Measurements from ENCODE around the gene MSRB3. TPM values are rescaled to one million over a fixed set of nuclear protein-coding genes. Genes with fewer than 3 reads are reported as not detected.

The MSRB3 gene
- total and polyA plus RNA-seq, 2 donors: 1.1 to 9.7 TPM

DNA sequence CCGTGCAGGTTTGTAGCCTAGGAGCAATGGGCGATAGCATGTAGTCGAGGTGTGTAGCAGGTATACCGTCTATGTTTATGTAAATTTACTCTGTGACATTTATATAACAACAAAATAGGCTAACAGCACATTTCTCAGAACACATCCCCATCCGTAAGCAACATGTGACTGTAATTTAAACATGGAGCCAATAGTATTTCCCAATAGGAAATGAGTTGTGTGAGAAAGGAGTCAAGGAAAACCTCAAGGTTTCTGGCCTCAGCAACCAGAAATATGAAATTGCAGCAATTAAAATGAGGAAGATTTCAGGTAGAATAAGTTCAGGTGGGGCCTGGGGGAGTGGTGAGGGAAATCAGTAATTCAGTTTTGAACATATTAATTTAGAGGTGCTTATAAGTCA is 136.0 kb downstream of the MSRB3 start:
- WGBS: 97% methylated on average over 5 of the region's 5 CpGs
- no peaks in the 10 kb centered on the region for H3K36me3 ChIP-seq (ENCODE audit: control insufficient read depth in 2 of 2, insufficient read depth in 2 of 2, low read length in 1 of 2)
- peaks cover 0 to under 1% of the 10 kb centered on the region in 2 donors for H3K9me3 ChIP-seq (ENCODE audit: control insufficient read depth in 2 of 2, insufficient read depth in 1 of 2, low read length in 1 of 2)
- H3K4me1 ChIP-seq (ENCODE audit: control insufficient read depth in 2 of 2, insufficient read depth in 2 of 2, low read length in 2 of 2): no peaks in the 10 kb centered on the region
- no peak for DNase-seq (ENCODE audit: low read depth in 6 of 9, low spot score in 9 of 9)
- H3K27ac ChIP-seq (ENCODE audit: low read depth in 1 of 2, low read length in 1 of 2): no peak overlapping the region
- no peak overlapping the region for H3K4me3 ChIP-seq (ENCODE audit: low read length in 2 of 2)
- H3K27me3 ChIP-seq (ENCODE audit: control insufficient read depth in 2 of 2, insufficient read depth in 1 of 2, low read length in 1 of 2): no peaks in the 10 kb centered on the region

DNA sequence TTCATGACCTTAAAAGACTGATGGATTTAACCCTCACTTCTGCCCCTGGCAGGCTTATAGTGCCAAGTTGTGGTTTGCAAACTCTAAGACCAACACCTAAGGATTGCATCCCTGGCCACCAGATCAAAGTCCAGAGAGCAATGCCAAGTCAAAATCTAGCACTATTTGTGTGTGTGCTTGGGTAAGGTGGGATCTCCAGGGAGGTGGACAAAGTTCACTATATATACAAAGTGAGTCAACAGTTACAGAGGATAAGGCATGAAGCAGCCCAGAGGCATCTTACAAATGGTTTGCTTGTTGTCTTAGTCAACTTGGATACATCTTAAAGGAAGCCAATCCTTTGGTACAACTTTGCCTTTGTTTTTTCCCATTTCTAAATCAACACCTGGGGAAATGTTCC is 137.3 kb downstream of the MSRB3 start:
- H3K4me3 ChIP-seq (ENCODE audit: low read length in 2 of 2): no peak overlapping the region
- H3K4me1 ChIP-seq (ENCODE audit: control insufficient read depth in 2 of 2, insufficient read depth in 2 of 2, low read length in 2 of 2): no peaks in the 10 kb centered on the region
- no peaks in the 10 kb centered on the region for H3K36me3 ChIP-seq (ENCODE audit: control insufficient read depth in 2 of 2, insufficient read depth in 2 of 2, low read length in 1 of 2)
- H3K27ac ChIP-seq (ENCODE audit: low read depth in 1 of 2, low read length in 1 of 2): no peak overlapping the region
- no peaks in the 10 kb centered on the region for H3K27me3 ChIP-seq (ENCODE audit: control insufficient read depth in 2 of 2, insufficient read depth in 1 of 2, low read length in 1 of 2)
- peaks cover 0 to 3% of the 10 kb centered on the region in 2 donors for H3K9me3 ChIP-seq (ENCODE audit: control insufficient read depth in 2 of 2, insufficient read depth in 1 of 2, low read length in 1 of 2)
- DNase-seq (ENCODE audit: low read depth in 6 of 9, low spot score in 9 of 9): no peak

- WGBS: 95% methylated on average over 12 of the region's 12 CpGs
Observed at GRCh38 chr12:65419284-65420072, 141.0 kb downstream of the MSRB3 start.

GRCh38 chr12:65420941-65421340 is 142.5 kb downstream of the MSRB3 start:
- Histone ChIP-seq H3K4me1 (ENCODE audit: control insufficient read depth in 2 of 2, insufficient read depth in 2 of 2, low read length in 2 of 2) (no peaks in the 10 kb centered on the region), H3K27me3 (ENCODE audit: control insufficient read depth in 2 of 2, insufficient read depth in 1 of 2, low read length in 1 of 2) (no peaks in the 10 kb centered on the region), H3K36me3 (ENCODE audit: control insufficient read depth in 2 of 2, insufficient read depth in 2 of 2, low read length in 1 of 2) (no peaks in the 10 kb centered on the region), H3K9me3 (ENCODE audit: control insufficient read depth in 2 of 2, insufficient read depth in 1 of 2, low read length in 1 of 2) (peaks cover 0 to 3% of the 10 kb centered on the region in 2 donors), H3K4me3 (ENCODE audit: low read length in 2 of 2) (no peak overlapping the region), H3K27ac (ENCODE audit: low read depth in 1 of 2, low read length in 1 of 2) (no peak overlapping the region)
- no peak for DNase-seq (ENCODE audit: low read depth in 6 of 9, low spot score in 9 of 9)

More at GRCh38 chr12:65419284-65420072, 141.0 kb downstream of the MSRB3 start:
- Histone ChIP-seq H3K36me3 (ENCODE audit: control insufficient read depth in 2 of 2, insufficient read depth in 2 of 2, low read length in 1 of 2) (no peaks in the 10 kb centered on the region), H3K4me3 (ENCODE audit: low read length in 2 of 2) (no peak overlapping the region), H3K9me3 (ENCODE audit: control insufficient read depth in 2 of 2, insufficient read depth in 1 of 2, low read length in 1 of 2) (peaks cover 0 to 3% of the 10 kb centered on the region in 2 donors), H3K27ac (ENCODE audit: low read depth in 1 of 2, low read length in 1 of 2) (no peak overlapping the region), H3K27me3 (ENCODE audit: control insufficient read depth in 2 of 2, insufficient read depth in 1 of 2, low read length in 1 of 2) (no peaks in the 10 kb centered on the region), H3K4me1 (ENCODE audit: control insufficient read depth in 2 of 2, insufficient read depth in 2 of 2, low read length in 2 of 2) (no peaks in the 10 kb centered on the region)
- no peak for DNase-seq (ENCODE audit: low read depth in 6 of 9, low spot score in 9 of 9)

- H3K27me3 ChIP-seq (ENCODE audit: control insufficient read depth in 2 of 2, insufficient read depth in 1 of 2, low read length in 1 of 2): no peaks in the 10 kb centered on the region
- no peaks in the 10 kb centered on the region for H3K36me3 ChIP-seq (ENCODE audit: control insufficient read depth in 2 of 2, insufficient read depth in 2 of 2, low read length in 1 of 2)
- 87% methylated on average over 1 of the region's 1 CpG for WGBS
- H3K9me3 ChIP-seq (ENCODE audit: control insufficient read depth in 2 of 2, insufficient read depth in 1 of 2, low read length in 1 of 2): no peaks in the 10 kb centered on the region
- no peaks in the 10 kb centered on the region for H3K4me1 ChIP-seq (ENCODE audit: control insufficient read depth in 2 of 2, insufficient read depth in 2 of 2, low read length in 2 of 2)
- no peak overlapping the region for H3K27ac ChIP-seq (ENCODE audit: low read depth in 1 of 2, low read length in 1 of 2)
- no peak overlapping the region for H3K4me3 ChIP-seq (ENCODE audit: low read length in 2 of 2)
- no peak for DNase-seq (ENCODE audit: low read depth in 6 of 9, low spot score in 9 of 9)
Observed at GRCh38 chr12:65427646-65428045, 149.2 kb downstream of the MSRB3 start.

DNA sequence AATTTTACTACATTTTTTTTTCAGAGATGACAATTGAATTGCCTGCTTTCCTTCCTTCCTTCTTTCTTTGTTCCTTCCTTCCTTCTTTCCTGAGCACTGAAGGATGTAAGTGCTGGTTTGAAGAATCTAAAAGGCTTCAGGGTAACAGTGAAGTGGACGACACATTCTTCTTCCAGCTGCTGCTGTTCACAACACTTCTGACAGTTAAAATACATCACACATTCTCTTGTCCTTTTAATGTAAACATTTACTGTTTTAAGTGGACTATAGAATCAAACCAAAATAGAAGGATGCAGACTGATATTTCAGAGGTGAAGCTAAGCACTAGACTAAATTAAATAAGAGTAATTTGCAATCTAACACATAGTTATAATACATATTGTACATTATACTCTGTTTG is 151.5 kb downstream of the MSRB3 start:
- Histone ChIP-seq H3K27ac (ENCODE audit: low read depth in 1 of 2, low read length in 1 of 2) (no peak overlapping the region), H3K4me3 (ENCODE audit: low read length in 2 of 2) (no peak overlapping the region), H3K36me3 (ENCODE audit: control insufficient read depth in 2 of 2, insufficient read depth in 2 of 2, low read length in 1 of 2) (no peaks in the 10 kb centered on the region), H3K4me1 (ENCODE audit: control insufficient read depth in 2 of 2, insufficient read depth in 2 of 2, low read length in 2 of 2) (no peaks in the 10 kb centered on the region), H3K9me3 (ENCODE audit: control insufficient read depth in 2 of 2, insufficient read depth in 1 of 2, low read length in 1 of 2) (no peaks in the 10 kb centered on the region), H3K27me3 (ENCODE audit: control insufficient read depth in 2 of 2, insufficient read depth in 1 of 2, low read length in 1 of 2) (no peaks in the 10 kb centered on the region)
- WGBS: 95% methylated on average over 1 of the region's 1 CpG
- DNase-seq (ENCODE audit: low read depth in 6 of 9, low spot score in 9 of 9): no peak

DNA sequence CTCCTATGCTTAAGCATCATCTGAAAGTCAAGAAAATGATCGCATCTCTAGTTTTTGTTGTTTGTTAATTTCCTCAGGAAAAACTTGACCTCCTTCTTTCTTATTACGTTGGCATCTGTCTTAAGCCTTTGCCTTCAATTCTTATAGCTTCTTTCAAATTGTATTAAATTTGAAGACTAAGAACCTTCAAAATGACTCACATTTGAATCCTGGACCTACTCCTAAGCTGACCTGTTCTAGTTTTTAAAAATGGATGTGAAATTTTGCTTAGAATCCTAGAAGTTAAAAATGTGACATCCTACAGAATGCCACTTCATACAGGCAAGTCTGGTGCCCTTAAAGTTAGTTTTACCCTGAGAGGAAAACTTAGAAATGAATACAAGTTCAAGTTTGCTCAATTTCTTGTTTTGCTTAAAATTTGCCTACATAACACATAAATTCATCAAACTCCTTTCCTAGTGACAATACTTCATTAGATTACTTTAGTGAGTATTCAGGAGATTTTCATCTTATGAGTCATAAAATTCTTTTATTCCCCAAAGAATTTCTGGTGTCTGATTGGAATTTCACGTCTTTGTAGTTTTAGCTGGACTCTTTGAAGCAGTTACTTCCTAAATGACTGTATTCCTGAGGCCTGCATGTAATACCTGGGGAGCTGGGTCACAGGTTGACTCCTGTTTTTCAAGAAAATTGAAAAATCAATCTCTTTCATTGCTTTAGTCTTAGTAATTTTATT is 152.3 kb downstream of the MSRB3 start:
- H3K4me3 ChIP-seq (ENCODE audit: low read length in 2 of 2): no peak overlapping the region
- H3K36me3 ChIP-seq (ENCODE audit: control insufficient read depth in 2 of 2, insufficient read depth in 2 of 2, low read length in 1 of 2): no peaks in the 10 kb centered on the region
- H3K9me3 ChIP-seq (ENCODE audit: control insufficient read depth in 2 of 2, insufficient read depth in 1 of 2, low read length in 1 of 2): no peaks in the 10 kb centered on the region
- no peaks in the 10 kb centered on the region for H3K4me1 ChIP-seq (ENCODE audit: control insufficient read depth in 2 of 2, insufficient read depth in 2 of 2, low read length in 2 of 2)
- no peak overlapping the region for H3K27ac ChIP-seq (ENCODE audit: low read depth in 1 of 2, low read length in 1 of 2)
- no peak for DNase-seq (ENCODE audit: low read depth in 6 of 9, low spot score in 9 of 9)
- 94% methylated on average over 3 of the region's 3 CpGs for WGBS
- H3K27me3 ChIP-seq (ENCODE audit: control insufficient read depth in 2 of 2, insufficient read depth in 1 of 2, low read length in 1 of 2): no peaks in the 10 kb centered on the region

DNA sequence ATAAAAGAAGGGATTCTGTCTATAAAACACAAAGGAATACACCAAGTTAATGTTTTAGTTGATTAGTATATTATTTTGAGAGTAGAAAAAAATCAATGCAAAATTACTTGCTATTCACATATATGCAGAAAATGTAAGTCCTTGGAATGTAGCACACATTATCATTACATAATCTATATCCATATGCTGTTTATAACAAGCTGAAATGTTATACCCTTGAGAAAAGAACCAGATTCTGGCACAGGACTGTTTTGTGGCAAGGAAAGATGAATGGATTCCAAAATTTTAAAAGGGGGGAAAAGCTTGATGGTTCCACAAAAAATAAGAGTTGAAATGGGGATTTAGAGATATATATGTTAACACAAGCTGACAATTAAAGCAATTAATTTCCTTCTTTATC is 153.6 kb downstream of the MSRB3 start:
- H3K36me3 ChIP-seq (ENCODE audit: control insufficient read depth in 2 of 2, insufficient read depth in 2 of 2, low read length in 1 of 2): no peaks in the 10 kb centered on the region
- no peak overlapping the region for H3K4me3 ChIP-seq (ENCODE audit: low read length in 2 of 2)
- H3K9me3 ChIP-seq (ENCODE audit: control insufficient read depth in 2 of 2, insufficient read depth in 1 of 2, low read length in 1 of 2): no peaks in the 10 kb centered on the region
- no peak for DNase-seq (ENCODE audit: low read depth in 6 of 9, low spot score in 9 of 9)
- H3K27ac ChIP-seq (ENCODE audit: low read depth in 1 of 2, low read length in 1 of 2): no peak overlapping the region
- no peaks in the 10 kb centered on the region for H3K27me3 ChIP-seq (ENCODE audit: control insufficient read depth in 2 of 2, insufficient read depth in 1 of 2, low read length in 1 of 2)
- no peaks in the 10 kb centered on the region for H3K4me1 ChIP-seq (ENCODE audit: control insufficient read depth in 2 of 2, insufficient read depth in 2 of 2, low read length in 2 of 2)

GRCh38 chr12:65432651-65433050 is 154.2 kb downstream of the MSRB3 start:
- no peaks in the 10 kb centered on the region for H3K27me3 ChIP-seq (ENCODE audit: control insufficient read depth in 2 of 2, insufficient read depth in 1 of 2, low read length in 1 of 2)
- no peaks in the 10 kb centered on the region for H3K4me1 ChIP-seq (ENCODE audit: control insufficient read depth in 2 of 2, insufficient read depth in 2 of 2, low read length in 2 of 2)
- no peak for DNase-seq (ENCODE audit: low read depth in 6 of 9, low spot score in 9 of 9)
- H3K36me3 ChIP-seq (ENCODE audit: control insufficient read depth in 2 of 2, insufficient read depth in 2 of 2, low read length in 1 of 2): no peaks in the 10 kb centered on the region
- no peaks in the 10 kb centered on the region for H3K9me3 ChIP-seq (ENCODE audit: control insufficient read depth in 2 of 2, insufficient read depth in 1 of 2, low read length in 1 of 2)
- no peak overlapping the region for H3K4me3 ChIP-seq (ENCODE audit: low read length in 2 of 2)
- H3K27ac ChIP-seq (ENCODE audit: low read depth in 1 of 2, low read length in 1 of 2): no peak overlapping the region
- 90% methylated on average over 1 of the region's 1 CpG for WGBS

Measured in thymus (tissue), 11 donors.